ENCODE data around the gene TRAF2. TPM values are rescaled to one million over a fixed set of nuclear protein-coding genes. Genes with fewer than 3 reads are reported as not detected.

TRAF2 gene
- polyA plus RNA-seq, 4 donors, result 11.3 to 16.8 (median 12.4) TPM

DNA sequence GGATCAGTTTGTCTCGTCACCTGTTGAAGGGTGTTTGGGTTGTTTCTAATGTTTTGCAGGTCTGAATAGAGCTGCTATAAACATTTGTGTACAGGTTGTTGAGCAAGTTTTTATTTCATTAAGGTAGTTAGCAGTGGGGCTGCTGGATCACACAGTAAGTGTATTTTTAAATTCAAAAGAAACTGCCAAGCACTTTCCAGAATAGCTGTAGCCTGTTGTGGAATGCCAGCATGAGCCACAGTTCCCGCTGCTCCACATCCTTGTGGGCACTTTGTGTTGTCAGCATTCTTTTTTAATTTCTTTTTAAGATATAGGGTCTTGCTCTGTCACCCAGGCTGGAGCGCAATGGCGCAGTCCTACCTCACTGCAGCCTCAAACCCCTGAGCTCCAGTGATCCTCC lies 43.7 kb downstream of the TRAF2 start:
- no peak for DNase-seq (ENCODE audit: low read depth in 4 of 4, low spot score in 3 of 4)

DNA sequence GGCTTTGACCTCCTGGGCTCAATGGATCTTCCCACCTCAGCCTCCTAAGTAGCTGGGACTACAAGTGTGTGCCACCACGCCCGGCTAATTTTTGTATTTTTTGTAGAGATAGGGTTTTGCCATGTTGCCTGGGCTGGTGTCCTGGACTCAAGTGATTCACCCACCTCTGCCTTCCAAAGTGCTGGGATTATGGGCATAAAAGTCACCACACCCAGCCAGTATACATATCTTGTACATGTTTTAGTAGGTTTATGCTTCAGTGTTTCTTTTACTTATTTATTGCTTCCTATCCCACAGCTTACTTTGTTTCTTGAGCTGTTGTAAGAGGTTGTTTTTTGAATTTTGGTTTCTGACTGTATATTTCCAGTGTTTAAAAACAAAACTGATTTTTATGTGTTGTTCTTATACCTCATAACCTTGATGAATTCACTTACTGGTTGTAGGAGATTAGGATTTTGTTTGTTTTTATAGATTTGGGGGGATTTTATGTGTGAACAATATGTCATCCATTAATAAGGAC lies 45.4 kb downstream of the TRAF2 start:
- no peak for DNase-seq (ENCODE audit: low read depth in 4 of 4, low spot score in 3 of 4)

DNA sequence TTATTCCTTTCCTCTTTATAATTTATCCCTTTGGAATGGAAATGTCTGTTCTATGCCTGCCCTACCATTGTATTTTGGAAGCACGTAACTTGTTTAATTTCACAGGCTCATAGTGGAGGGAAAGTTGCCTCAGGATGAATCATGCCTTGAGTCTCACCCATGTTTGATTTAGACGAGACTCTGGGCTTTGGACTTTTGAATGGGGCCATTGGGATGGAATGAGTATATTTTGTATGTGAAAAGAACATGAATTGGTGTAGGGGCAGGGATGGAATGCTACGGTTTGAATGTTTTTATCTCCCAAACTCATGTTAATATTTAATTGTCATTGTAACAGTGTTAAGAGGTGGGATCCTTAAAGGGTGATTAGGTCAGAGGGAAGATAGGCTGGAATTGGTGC lies 48.0 kb downstream of the TRAF2 start:
- no peak for DNase-seq (ENCODE audit: low read depth in 4 of 4, low spot score in 3 of 4)

DNA sequence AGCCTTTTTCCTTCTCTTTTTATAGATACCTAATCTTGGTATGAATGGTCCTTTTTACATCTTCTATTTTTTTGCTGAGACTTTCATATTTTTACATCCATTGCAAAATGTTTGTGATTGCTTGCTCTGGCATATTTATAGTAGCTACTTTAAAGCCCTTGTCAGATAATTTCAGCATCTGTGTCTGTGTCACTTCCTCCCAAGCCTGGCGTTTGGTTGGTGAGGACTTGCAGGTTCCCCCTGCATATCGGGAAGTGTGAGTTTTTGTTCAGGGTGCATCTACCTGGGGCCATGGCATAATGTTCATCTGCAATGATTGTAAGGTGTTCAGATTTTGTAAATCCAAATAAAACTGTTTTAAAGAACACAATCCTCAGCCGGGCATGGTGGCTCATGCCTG lies 49.3 kb downstream of the TRAF2 start:
- DNase-seq (ENCODE audit: low read depth in 4 of 4, low spot score in 3 of 4), result no peak

DNA sequence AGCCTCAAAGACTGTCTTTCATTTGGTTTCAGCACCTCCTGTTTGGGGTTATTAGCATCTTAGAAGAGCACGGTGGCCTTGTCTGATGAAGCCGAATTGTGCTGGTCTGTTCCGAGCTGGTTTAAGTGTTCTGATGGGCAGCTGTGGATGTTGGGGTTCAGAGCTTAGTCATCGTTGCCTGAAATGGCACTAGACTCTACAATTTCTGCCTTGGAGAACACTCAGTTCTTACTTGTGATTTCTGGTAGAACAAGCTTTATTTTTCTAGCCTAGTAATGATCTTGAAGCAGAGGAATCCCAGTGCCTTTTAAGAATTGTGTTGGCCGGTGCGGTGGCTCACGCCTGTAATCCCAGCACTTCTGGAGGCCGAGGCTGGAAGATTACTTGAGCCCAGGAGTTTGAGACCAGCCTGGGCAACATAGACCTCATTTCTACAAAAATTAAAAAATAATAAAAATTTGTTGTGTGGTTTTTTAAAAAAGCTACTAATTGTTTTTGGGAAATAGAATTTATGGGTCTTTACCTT lies 50.4 kb downstream of the TRAF2 start:
- no peak for DNase-seq (ENCODE audit: low read depth in 4 of 4, low spot score in 3 of 4)

DNA sequence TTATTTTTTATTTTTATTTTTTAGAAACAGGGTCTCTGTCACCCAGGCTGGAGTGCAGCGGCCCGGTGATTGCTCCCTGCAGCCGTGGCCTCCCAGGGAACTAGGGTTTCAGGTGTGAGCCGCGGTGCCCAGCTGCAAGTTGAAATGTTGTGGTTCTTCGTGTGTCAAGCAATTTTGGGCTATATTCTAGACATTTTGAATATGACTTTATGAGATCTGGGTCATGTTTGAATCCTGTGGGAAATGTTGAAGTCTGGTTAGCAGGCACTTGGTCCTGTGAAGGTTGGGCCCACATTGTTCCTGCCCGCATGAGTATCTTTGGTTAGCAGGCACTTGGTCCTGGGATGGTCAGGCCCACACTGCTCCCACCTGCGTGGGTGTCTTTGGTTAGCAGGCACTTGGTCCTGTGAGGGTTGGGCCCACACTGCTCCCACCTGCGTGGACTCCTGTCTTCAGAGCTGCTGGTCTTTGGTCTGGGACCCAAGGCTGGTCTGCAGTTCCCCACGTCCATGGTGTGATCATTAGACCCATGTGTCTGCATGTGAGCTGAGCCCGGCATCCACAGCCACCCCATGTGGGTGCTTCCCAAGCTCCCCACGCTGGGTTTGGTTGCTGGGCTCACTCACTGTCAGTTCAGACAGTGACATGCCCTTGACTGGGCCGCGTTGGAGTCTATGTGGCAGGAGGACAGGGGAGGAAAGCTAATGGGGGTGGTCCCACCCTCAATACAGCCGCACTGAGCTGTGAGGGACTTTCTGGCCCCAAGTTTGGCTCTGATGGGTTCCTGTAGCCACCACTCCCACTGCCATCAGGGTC lies 51.1 kb downstream of the TRAF2 start:
- no peak for DNase-seq (ENCODE audit: low read depth in 4 of 4, low spot score in 3 of 4)

DNA sequence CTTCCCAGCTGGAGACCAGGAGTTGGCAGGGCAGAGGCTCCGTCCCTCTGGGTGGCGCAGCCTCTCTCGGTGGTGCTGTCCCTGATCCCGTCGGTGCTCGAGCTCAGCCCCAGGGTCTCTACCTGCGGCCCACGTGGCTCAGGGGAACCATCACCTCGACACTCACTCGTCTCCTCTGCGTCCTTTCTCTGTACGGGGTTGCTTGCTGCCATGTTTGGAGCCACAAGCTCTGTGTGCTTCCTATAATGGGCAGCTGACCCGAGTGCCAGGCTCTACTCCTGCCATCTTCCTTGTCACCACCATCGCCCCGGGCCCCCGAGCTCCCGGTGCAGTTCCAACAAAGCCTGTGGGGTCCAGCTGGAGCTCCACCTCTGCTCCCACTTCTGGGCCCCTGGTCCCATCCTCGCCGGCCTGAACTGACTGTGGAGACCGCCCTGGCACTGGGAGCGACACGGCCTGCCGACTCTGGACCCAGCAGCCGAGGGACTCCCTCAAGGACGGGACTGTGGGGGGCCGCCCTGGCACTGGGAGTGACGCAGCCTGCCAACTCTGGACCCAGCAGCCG lies 53.2 kb downstream of the TRAF2 start:
- DNase-seq (ENCODE audit: low read depth in 4 of 4, low spot score in 3 of 4), result no peak

DNA sequence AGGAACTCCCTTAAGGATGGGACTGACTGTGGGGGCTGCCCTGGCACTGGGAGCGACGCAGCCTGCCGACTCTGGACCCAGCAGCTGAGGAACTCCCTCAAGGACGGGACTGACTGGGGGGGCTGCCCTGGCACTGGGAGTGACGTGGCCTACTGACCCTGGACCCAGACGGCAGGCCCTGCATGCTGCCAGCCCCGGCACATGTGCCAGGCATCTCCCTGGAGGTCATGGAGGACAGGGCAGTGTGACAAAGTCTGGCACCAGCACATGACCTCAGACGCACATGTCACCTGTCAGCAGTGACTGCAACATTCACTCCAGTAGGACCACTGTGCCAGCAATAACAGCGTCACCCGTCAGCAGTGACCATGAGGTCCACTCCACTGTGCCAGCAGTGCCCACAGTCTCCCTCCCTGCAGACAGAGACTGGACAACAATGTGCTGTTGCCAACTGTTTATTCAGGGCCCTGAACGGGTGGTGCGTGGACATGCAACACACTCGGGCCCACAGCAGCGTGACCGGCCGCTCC lies 53.7 kb downstream of the TRAF2 start:
- DNase-seq (ENCODE audit: low read depth in 4 of 4, low spot score in 3 of 4), result no peak

DNA sequence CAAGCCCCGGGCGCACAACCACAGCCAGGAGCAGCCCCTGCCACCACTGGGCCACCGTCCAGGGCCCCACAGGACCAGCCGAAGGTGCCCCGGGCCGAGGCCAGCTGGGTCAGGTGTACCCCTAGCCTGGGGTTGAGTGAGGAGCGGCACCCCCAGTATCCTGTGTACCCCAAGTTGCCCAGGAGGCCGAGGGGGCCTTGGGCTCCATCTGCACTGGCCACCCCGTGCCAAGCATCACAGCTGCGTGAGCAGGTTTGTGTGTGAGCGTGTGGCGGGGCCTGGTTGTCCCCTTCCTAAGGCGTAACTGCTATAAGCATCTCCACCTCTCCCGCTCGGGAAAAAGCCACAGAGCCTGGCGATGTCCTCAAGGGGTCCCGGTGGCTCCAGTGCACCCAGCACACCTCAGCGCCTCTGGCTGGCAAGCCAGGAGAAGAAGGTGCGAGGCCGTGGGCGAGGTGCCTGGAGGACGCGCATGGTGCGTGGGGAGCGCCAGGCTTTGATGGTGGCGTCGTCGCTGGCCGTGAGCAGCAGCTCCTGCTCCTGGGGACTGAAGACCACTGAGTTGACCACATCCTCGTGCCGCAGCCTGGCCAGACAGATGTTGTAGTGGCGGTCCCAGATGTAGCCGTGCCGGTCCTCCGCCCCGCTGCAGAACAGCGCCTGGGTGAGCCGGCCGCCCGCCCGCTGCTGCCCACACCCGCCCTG lies 54.4 kb downstream of the TRAF2 start:
- no peak for DNase-seq (ENCODE audit: low read depth in 4 of 4, low spot score in 3 of 4)

DNA sequence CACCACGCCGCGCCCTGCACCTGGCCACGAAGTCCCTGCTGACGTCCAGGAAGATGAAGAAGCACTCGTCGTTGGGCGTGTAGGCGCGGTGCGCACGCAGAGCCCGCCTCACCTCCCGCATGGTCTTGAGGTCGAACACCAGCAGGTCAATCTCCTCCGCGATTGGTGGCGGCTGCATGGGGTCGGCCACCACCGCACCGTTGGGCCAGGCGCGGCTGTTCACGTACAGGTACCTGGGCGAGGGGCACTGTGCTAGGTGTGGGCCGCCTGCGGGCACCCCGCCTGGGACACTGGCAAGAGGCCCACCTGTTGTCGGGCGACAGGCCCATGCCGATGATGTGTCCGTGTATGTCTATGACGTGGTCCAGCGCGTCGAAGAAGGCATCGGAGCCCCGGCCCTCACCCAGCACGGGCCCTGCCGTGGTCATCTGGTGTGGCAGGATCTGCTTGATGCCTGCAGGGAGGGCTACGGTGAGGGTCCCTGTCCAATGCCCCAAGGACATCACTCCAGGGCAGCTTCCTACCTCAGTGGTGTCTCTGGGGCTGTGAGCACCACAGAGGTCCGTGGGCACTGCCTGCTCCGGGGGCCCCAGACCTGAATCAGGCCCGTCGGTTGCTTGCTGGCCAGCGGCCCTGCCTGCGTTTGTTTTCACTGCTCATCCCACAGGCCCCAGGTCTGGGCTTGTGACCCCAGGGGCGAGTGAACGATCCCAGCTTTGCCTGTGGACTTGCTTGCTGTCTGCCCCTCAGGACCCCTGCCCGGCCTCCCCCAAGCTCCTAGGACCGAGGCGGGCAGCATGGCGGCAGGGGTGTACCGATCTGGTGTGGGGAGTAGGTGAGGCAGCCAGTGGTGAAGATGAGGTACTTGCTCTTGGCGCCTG lies 55.2 kb downstream of the TRAF2 start:
- no peak for DNase-seq (ENCODE audit: low read depth in 4 of 4, low spot score in 3 of 4)

DNA sequence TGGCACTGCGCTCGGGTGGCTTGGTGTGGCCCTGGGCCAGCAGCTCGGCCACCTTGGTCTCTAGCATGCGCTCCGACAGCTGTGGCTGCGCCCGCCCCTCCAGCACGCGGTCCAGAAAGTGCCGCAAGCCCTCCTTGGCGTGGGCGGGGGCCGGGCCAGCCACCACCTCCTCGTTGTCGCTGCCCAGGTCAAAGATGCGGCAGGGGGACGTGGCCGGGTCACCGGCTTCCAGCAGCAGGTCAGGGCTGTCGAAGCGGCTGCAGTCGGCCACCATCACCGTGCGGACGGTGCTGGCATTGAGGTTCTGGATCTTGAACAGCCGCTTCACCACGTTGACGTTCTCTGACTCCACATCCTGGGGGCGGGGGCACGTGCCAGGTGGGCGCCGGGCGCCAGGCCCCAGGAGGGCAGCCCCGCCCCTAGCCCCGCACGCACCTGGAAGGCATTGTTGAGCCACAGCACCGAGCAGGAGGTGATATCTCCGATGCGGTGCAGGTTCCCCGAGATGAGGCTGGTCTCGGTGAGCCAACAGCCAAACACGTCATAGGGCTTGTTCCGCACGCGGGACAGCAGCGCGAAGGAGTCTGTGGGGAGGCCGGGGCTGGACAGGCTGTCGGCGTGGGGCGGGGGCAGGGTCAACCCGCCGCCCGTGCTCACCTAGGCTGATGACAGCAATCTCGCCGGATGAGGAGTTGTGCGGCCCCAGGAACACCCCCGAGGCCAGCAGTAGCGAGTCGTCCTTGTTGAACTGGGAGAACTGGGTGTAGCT lies 56.0 kb downstream of the TRAF2 start:
- DNase-seq (ENCODE audit: low read depth in 4 of 4, low spot score in 3 of 4), result no peak

DNA sequence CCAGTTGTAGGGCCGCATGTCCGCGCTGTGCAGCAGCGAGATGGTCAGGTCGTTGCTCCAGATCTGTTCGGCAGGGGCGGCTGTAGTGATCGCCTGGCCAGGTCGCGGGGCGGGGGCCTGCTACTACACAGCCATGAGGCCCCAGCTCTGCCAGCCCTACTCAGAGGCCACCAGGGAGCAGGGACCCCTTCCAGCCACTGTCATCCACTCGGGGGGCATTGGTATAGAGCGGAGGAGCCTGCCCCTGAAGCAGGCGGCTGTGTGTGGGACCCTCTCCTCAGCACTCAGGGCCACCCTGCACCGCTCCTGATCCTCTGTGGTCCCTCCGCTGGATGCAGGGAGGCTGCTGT lies 56.5 kb downstream of the TRAF2 start:
- DNase-seq (ENCODE audit: low read depth in 4 of 4, low spot score in 3 of 4), result no peak

DNA sequence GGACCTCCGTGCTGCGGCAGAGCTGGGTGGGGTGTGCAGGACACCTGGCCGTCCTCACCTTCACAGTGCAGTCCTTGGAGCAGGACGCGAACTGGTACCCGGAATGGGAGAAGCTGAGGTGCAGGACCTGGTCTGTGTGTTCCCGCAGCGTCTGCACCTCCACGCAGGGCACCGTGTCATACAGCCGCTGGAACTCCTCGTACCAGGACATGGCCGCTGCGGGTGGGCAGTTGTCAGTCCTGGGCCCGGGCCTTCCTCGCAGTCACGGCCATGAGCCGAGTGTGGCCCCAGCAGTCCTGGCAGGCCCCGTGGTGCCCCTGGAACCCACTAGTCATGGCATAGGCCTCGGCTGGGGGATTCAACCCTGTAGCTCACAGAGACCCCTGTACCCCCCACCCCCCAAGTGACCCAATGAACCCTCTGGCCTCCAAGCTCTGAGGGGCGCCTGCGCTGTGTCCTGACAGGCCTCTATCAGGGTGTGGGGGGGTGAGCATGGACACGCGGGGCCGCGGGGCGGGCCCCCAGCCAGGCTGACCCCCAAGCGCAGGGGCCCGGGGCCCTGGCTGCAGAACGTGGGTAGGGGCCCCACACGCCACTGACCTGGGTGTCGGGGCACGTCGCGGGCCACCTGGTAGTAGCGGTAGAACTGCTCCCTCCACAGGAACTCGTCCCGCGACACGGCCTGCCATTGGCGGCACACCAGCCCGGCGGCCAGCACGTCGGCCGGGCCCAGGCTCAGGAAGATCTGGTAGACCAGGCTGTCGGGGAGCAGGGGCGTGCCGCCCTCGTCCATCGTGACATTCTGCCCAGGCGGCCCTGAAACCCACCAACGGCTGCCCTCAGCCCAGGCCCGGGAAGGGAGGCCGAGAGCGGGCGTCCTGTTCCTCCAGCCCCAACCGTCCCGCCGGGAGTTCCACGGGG lies 57.2 kb downstream of the TRAF2 start:
- no peak for DNase-seq (ENCODE audit: low read depth in 4 of 4, low spot score in 3 of 4)

DNA sequence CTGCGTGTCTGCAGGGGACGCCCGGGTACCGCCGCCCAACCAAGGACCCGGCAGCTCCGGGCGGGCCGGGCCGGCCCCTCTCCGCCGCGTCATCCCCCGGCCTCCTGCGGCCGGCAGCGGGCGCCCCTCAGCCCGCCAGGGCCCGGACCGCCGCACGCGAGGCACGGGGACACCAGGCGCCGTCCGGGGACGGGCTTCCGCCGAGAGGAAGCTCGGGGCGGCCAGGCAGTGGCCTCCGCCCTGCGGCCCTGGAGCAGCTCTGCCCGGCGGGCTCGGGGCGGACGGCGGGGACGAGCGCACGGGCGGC lies 57.8 kb downstream of the TRAF2 start:
- DNase-seq (ENCODE audit: low read depth in 4 of 4, low spot score in 3 of 4), result no peak

DNA sequence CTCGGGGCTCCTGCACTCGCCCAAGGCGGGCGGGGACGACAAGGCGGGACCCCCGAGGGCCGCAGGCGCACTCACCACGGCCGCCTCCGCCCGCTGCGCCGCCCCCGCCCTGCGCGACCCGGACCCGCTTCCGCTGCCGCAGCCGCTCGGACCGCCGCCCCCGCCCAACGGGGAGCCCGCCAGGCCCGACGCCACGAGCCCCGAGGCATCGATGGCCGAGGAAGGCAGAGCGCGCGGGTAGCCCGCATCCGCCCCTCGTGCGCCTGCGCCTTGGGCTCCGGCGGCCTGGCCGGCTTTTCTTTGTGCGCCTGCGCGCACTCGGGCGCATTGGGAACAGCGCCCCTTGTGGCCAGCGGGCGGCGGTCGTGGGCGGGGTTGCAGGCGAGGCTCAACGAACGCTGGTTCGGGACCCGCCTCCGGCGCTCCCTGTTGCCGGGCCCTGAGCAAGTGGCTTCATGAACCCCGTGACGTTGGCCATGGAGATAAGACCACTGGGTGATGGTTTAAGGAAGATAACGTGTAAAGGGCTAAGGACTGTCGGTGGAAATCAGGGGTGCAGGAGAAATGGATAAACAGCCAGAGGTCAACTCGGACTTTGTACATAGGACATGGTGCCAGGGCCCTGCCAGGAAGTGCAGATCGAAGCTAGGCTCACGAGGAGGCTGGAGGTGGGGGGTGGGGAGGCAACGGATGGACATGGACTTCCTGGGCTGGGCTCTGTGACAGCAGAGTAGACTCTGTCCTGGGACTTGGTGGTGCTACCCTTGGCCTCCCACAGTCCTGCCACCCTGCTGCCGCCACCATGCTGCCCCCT lies 58.4 kb downstream of the TRAF2 start, which contains the start of the genes C8G and FBXW5:
TSS of gene C8G (plus strand) at position 725 of the 814 bp plus-strand sequence. CDS start at position 803, 78 bp downstream.
TSS of gene FBXW5 (minus strand) at position 220 of the 814 bp plus-strand sequence. CDS start 655 bp downstream, outside the sequence.
- DNase-seq (ENCODE audit: low read depth in 4 of 4, low spot score in 3 of 4), result peak; percentile 88 to 91 (median 90)

DNA sequence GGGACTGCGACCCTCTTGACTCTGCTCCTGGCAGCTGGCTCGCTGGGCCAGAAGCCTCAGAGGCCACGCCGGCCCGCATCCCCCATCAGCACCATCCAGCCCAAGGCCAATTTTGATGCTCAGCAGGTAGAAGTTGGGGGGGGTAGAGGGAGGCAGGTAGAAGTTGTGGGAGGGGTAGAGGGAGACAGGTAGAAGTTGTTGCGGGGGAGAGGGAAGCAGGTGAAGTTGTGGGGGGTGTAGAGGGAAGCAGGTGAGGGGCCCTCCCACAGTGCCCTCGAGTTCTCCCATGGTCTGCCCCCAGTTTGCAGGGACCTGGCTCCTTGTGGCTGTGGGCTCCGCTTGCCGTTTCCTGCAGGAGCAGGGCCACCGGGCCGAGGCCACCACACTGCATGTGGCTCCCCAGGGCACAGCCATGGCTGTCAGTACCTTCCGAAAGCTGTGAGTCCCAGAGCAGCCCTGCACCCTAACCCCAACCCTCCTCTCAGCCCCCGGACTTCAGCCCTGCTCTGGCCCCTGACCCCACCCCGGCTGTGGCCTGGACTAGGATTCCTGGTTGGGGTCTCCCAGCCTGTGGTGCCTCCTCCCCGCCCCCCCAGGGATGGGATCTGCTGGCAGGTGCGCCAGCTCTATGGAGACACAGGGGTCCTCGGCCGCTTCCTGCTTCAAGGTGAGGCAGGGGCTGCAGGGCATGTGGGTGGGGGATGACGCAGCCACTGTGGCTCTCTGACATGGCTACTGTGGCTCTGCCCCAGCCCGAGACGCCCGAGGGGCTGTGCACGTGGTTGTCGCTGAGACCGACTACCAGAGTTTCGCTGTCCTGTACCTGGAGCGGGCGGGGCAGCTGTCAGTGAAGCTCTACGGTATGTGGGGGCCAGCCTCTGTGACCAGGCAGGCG lies 59.3 kb downstream of the TRAF2 start:
- DNase-seq (ENCODE audit: low read depth in 4 of 4, low spot score in 3 of 4), result no peak

Measured in right renal pelvis (tissue), 4 donors.